H1 (cell line): ENCODE measurements around the gene ENDOG. TPM values are rescaled to one million over a fixed set of nuclear protein-coding genes. Genes with fewer than 3 reads are reported as not detected.

ENCODE experiments used
- CTCF ChIA-PET: fragments of 300-600 bp; sonication (Branson Sonifier 250); formaldehyde crosslinking; loops from one replicate; lab custom pipeline; 2021; ENCODE audit not compliant: partially characterized antibody; lab: Charles Lee
- POLR2A ChIA-PET: fragments of 300-600 bp; sonication (Branson Sonifier 250); formaldehyde crosslinking; loops from one replicate; lab custom pipeline; 2021; ENCODE audit warnings: inconsistent platforms; ENCODE audit not compliant: partially characterized antibody; lab: Charles Lee
- DNase-seq, 2 experiments: peaks; one replicate each; pipeline versions ENCODE4 v3.0.0 to v3.0.0-alpha.2; 2010 to 2022; ENCODE audit warnings: low spot score in 2 of 2, low read depth in 1 of 2, mixed read lengths in 1 of 2
- FAIRE-seq: peaks from 2 replicates; lab custom pipeline; 2011; peaks lifted over from hg19 to GRCh38; lab: Jason Lieb, UNC
- H2AFZ ChIP-seq: 2 replicates; pipeline ENCODE4 v1.8.1; 2012; ENCODE audit warnings: low read length, inconsistent platforms
- H2AK5ac ChIP-seq: 2 replicates; pipeline ENCODE4 v1.6.1; 2013; ENCODE audit warnings: low read depth, low read length
- H2BK120ac ChIP-seq: replicated peaks from 2 replicates; pipeline ENCODE3; 2013; ENCODE audit warnings: low read depth, low read length, inconsistent platforms
- H2BK12ac ChIP-seq: 2 replicates; pipeline ENCODE4 v1.6.1; 2013; ENCODE audit warnings: low read depth, low read length
- H2BK15ac ChIP-seq: 2 replicates; pipeline ENCODE4 v1.6.1; 2013; ENCODE audit warnings: low read length
- H2BK20ac ChIP-seq: 2 replicates; pipeline ENCODE4 v1.6.1; 2013; ENCODE audit warnings: low read length
- H2BK5ac ChIP-seq: 2 replicates; pipeline ENCODE4 v1.6.1; 2013; ENCODE audit warnings: low read depth, low read length
- H3K14ac ChIP-seq: 2 replicates; pipeline ENCODE4 v1.6.1; 2013; ENCODE audit warnings: inconsistent platforms; ENCODE audit not compliant: insufficient read length
- H3K18ac ChIP-seq: 2 replicates; pipeline ENCODE4 v1.6.1; 2013; ENCODE audit warnings: low read length; ENCODE audit errors: extremely low read depth
- H3K23ac ChIP-seq: 2 replicates; pipeline ENCODE4 v1.6.1; 2013; ENCODE audit warnings: inconsistent platforms; ENCODE audit not compliant: insufficient read length
- H3K23me2 ChIP-seq: 2 replicates; pipeline ENCODE4 v1.6.1; 2013; ENCODE audit warnings: low read depth, low read length
- H3K27ac ChIP-seq: 2 replicates; pipeline ENCODE4 v1.6.1; 2011; ENCODE audit warnings: low read depth, low read length, inconsistent platforms
- H3K27me3 ChIP-seq, 4 experiments: replicated peaks in 1 of 4; 1 replicate in 1 of 4; 2 replicates in 3 of 4; pipeline versions ENCODE4 v1.6.1 to v1.8.1; 2011 to 2013; ENCODE audit warnings: low read length in 3 of 4, mild to moderate bottlenecking in 3 of 4, inconsistent platforms in 2 of 4, mixed read lengths in 2 of 4, moderate library complexity in 1 of 4; ENCODE audit not compliant: control insufficient read depth in 3 of 4, insufficient read depth in 3 of 4; ENCODE audit errors: extremely low read depth in 1 of 4
- H3K36me3 ChIP-seq, 4 experiments: 2 replicates each; pipeline versions ENCODE4 v1.6.1 to v1.8.1; 2011 to 2013; ENCODE audit warnings: mild to moderate bottlenecking in 4 of 4, low read length in 3 of 4, moderate library complexity in 2 of 4, control low read depth in 1 of 4, inconsistent platforms in 1 of 4; ENCODE audit not compliant: insufficient read depth in 4 of 4, control insufficient read depth in 2 of 4
- H3K4ac ChIP-seq: replicated peaks from 2 replicates; pipeline ENCODE3; 2013; ENCODE audit warnings: low read length, low read depth, mixed read lengths, inconsistent platforms; ENCODE audit not compliant: insufficient read length
- H3K4me1 ChIP-seq, 4 experiments: replicated peaks in 1 of 4; 1 replicate in 1 of 4; 2 replicates in 3 of 4; pipeline versions ENCODE4 v1.6.1 to v1.8.1; 2011 to 2013; ENCODE audit warnings: low read length in 3 of 4, inconsistent platforms in 2 of 4, mixed read lengths in 1 of 4; ENCODE audit not compliant: insufficient read depth in 4 of 4, control insufficient read depth in 3 of 4
- H3K4me2 ChIP-seq, 2 experiments: 2 replicates each; pipeline versions ENCODE4 v1.6.1 to v1.8.1; 2011 to 2013; ENCODE audit warnings: low read depth in 2 of 2, low read length in 2 of 2, control low read depth in 1 of 2, inconsistent platforms in 1 of 2, mild to moderate bottlenecking in 1 of 2; ENCODE audit not compliant: insufficient read depth in 1 of 2
- H3K4me3 ChIP-seq, 4 experiments: fragments of 200-600, 300-600 bp in 1 of 4; sonication (generic), shearing (Covaris generic), sonication (Bioruptor Twin) in 1 of 4; 2 replicates each; pipeline versions ENCODE4 v1.5.1 to v1.8.1; 2011 to 2016; ENCODE audit warnings: low read length in 4 of 4, low read depth in 3 of 4, control low read depth in 2 of 4, inconsistent platforms in 2 of 4, mild to moderate bottlenecking in 2 of 4, mixed read lengths in 1 of 4, moderate library complexity in 1 of 4; ENCODE audit not compliant: insufficient read depth in 2 of 4; ENCODE audit errors: extremely low read depth in 1 of 4
- H3K56ac ChIP-seq: replicated peaks from 2 replicates; pipeline ENCODE3; 2013; ENCODE audit warnings: low read depth, mild to moderate bottlenecking, mixed read lengths, low read length, inconsistent platforms; ENCODE audit not compliant: insufficient read length
- H3K79me1 ChIP-seq: 2 replicates; pipeline ENCODE4 v1.6.1; 2013; ENCODE audit warnings: low read depth, low read length, control low read depth
- H3K79me2 ChIP-seq, 2 experiments: 2 replicates each; pipeline versions ENCODE4 v1.6.1 to v1.8.1; 2012 to 2013; ENCODE audit warnings: low read length in 2 of 2, mild to moderate bottlenecking in 2 of 2, inconsistent platforms in 1 of 2; ENCODE audit not compliant: insufficient read depth in 2 of 2, control insufficient read depth in 1 of 2
- H3K9ac ChIP-seq, 4 experiments: replicated peaks in 1 of 4; 1 replicate in 1 of 4; 2 replicates in 3 of 4; pipeline versions ENCODE4 v1.6.1 to v1.8.1; 2011 to 2013; ENCODE audit warnings: low read depth in 3 of 4, low read length in 3 of 4, control low read depth in 2 of 4, mild to moderate bottlenecking in 2 of 4, moderate library complexity in 2 of 4, inconsistent platforms in 1 of 4; ENCODE audit errors: extremely low read depth in 1 of 4
- H3K9me3 ChIP-seq, 2 experiments: 2 replicates each; pipeline versions ENCODE4 v1.6.1 to v1.8.1; 2012 to 2013; ENCODE audit warnings: mild to moderate bottlenecking in 2 of 2, moderate library complexity in 2 of 2, control low read depth in 1 of 2, inconsistent platforms in 1 of 2, low read depth in 1 of 2, low read length in 1 of 2, mixed read lengths in 1 of 2; ENCODE audit not compliant: insufficient read depth in 2 of 2
- H4K20me1 ChIP-seq, 2 experiments: replicated peaks in 1 of 2; 2 replicates each; pipeline versions ENCODE3 to v1.8.1; 2011 to 2013; ENCODE audit warnings: inconsistent platforms in 2 of 2, low read length in 2 of 2, mild to moderate bottlenecking in 1 of 2; ENCODE audit not compliant: insufficient read depth in 2 of 2, control insufficient read depth in 1 of 2
- H4K5ac ChIP-seq: 2 replicates; pipeline ENCODE4 v1.6.1; 2013; ENCODE audit warnings: low read length, low read depth, mixed read lengths, inconsistent platforms; ENCODE audit not compliant: insufficient read length
- H4K8ac ChIP-seq: 2 replicates; pipeline ENCODE4 v1.8.0; 2013; ENCODE audit warnings: mild to moderate bottlenecking, moderate library complexity, low read length, inconsistent platforms; ENCODE audit not compliant: insufficient read depth; ENCODE audit errors: extremely low read depth
- H4K91ac ChIP-seq: replicated peaks from 2 replicates; pipeline ENCODE3; 2013; ENCODE audit warnings: low read length, mixed read lengths, inconsistent platforms; ENCODE audit not compliant: insufficient read length
- BCL11A ChIP-seq, 2 experiments: IDR thresholded peaks; one replicate each; pipeline ENCODE4 v1.6.1; 2011; ENCODE audit warnings: low read depth in 2 of 2, low read length in 2 of 2, mild to moderate bottlenecking in 2 of 2
- CEBPB ChIP-seq: IDR thresholded peaks from 2 replicates; pipeline ENCODE4 v1.6.1; 2012; ENCODE audit warnings: low read depth, low read length
- RBBP5 ChIP-seq: IDR thresholded peaks from 2 replicates; pipeline ENCODE4 v1.7.1; 2012; ENCODE audit warnings: low read depth, mild to moderate bottlenecking, inconsistent platforms, low read length, moderate library complexity, borderline replicate concordance
- RXRA ChIP-seq: IDR thresholded peaks from 2 replicates; pipeline ENCODE4 v1.6.1; 2011; ENCODE audit warnings: low read depth, mild to moderate bottlenecking, low read length, moderate library complexity; ENCODE audit not compliant: insufficient read depth
- SP1 ChIP-seq: IDR thresholded peaks from 2 replicates; pipeline ENCODE4 v1.6.1; 2011; ENCODE audit warnings: low read depth, low read length
- SP2 ChIP-seq: IDR thresholded peaks from 2 replicates; pipeline ENCODE4 v1.6.1; 2012; ENCODE audit warnings: mild to moderate bottlenecking, low read length, inconsistent platforms
- YY1 ChIP-seq: IDR thresholded peaks from 2 replicates; pipeline ENCODE4 v1.6.1; 2011; ENCODE audit warnings: low read depth, mild to moderate bottlenecking, low read length
- WGBS, 2 experiments: shearing (Covaris generic) in 1 of 2; methylation state at CpG; one replicate each; pipeline versions ENCODE4 v1.1.6 to v1.1.7; 2013 to 2015; ENCODE audit warnings: low lambda C conversion rate in 2 of 2, mixed read lengths in 2 of 2, inconsistent platforms in 1 of 2, low coverage in 1 of 2, missing lambda C conversion rate in 1 of 2; ENCODE audit not compliant: insufficient replicate concordance in 2 of 2, insufficient coverage in 1 of 2, insufficient read length in 1 of 2; ENCODE audit errors: extremely low coverage in 1 of 2, missing lambda C conversion rate in 1 of 2; 5-methylcytosine and 5-hydroxymethylcytosine counted together
- polyA plus RNA-seq, 7 experiments: library from polyadenylated mRNA; depleted of rRNA in 3 of 7; stranded (reverse) in 5 of 7; unstranded in 2 of 7; fragments of >200 nt in 5 of 7; fragments of 200-250 nt in 2 of 7; gene quantifications; 1 replicate in 5 of 7; 2 replicates in 1 of 7; 4 replicates in 1 of 7; pipeline versions ENCODE4 v1.2.1 to v1.2.3, GENCODE V29; 2011 to 2013; ENCODE audit warnings: missing spikeins in 2 of 7, mixed read lengths in 2 of 7
- total RNA-seq: library from RNA; stranded (reverse); fragmentation: NEBNext Ultra II Directional; extraction: Animal tissue kit (Norgen Biotek cat#: 25700); gene quantifications from 2 replicates; pipeline ENCODE4 v1.2.1, GENCODE V29; 2021

ENDOG gene
- total and polyA plus RNA-seq, 2 of the 8 experiments (the other 6 are each of a cell fraction or from before 2014, with no cell fraction given) = 17.5 to 23.4 TPM

- H3K9ac ChIP-seq = no peak overlapping the region
- no peak overlapping the region for H3K27ac ChIP-seq
- H2BK20ac ChIP-seq = no peak overlapping the region
- H3K14ac ChIP-seq = no peak overlapping the region
- peaks cover 4% of the 10 kb centered on the region; the same call in 1 of the 2 replicates for H3K23me2 ChIP-seq
- no peak overlapping the region for H3K56ac ChIP-seq
- H3K4ac ChIP-seq = no peak overlapping the region
- no peak overlapping the region for H4K8ac ChIP-seq
- no peak overlapping the region for H3K4me3 ChIP-seq
- no peak overlapping the region for H2AK5ac ChIP-seq
- H3K27me3 ChIP-seq = no peaks in the 10 kb centered on the region
- no peak overlapping the region for H3K4me2 ChIP-seq
- DNase-seq (no peak), FAIRE-seq (no peak)
- H3K9me3 ChIP-seq = no peaks in the 10 kb centered on the region
- POLR2A ChIA-PET = no interaction called here
- H3K4me1 ChIP-seq = no peaks in the 10 kb centered on the region; a peak in 1 of 7 replicates
- H4K5ac ChIP-seq = no peak overlapping the region
- H4K20me1 ChIP-seq = peaks cover 0 to 4% of the 10 kb centered on the region in 2 experiments
- H3K23ac ChIP-seq = no peak overlapping the region
- no peak overlapping the region for H2BK12ac ChIP-seq
- TF ChIP-seq SP2 = no peak
- TF ChIP-seq SP1 = no peak
- TF ChIP-seq CEBPB = no peak
- TF ChIP-seq BCL11A (IDR thresholded peaks at IDR 0.05; ENCODE audit: low read depth in 2 of 2, low read length in 2 of 2) = no peak
- no peak for TF ChIP-seq RBBP5
- TF ChIP-seq YY1 = no peak
- no peak for TF ChIP-seq RXRA
- H3K36me3 ChIP-seq = peaks cover 0 to 10% (median 4%) of the 10 kb centered on the region in 4 experiments; a peak in 5 of 8 replicates
- WGBS, 2 experiments = 86% methylated on average over 8 of the region's 10 CpGs; no CpG with 5 or more reads in 1 of the 2 experiments
- H2BK5ac ChIP-seq = no peak overlapping the region; the same call in 1 of the 2 replicates
- H4K91ac ChIP-seq = no peak overlapping the region
- H3K79me2 ChIP-seq = peaks cover 0 to 5% of the 10 kb centered on the region in 2 experiments; a peak in 1 of 4 replicates
- H2AFZ ChIP-seq = no peak overlapping the region
- H2BK15ac ChIP-seq = no peak overlapping the region
- H3K79me1 ChIP-seq = no peaks in the 10 kb centered on the region
- CTCF ChIA-PET = no interaction called here
- no peak overlapping the region for H3K18ac ChIP-seq
- H2BK120ac ChIP-seq = no peak overlapping the region
These were observed 15.4 kb downstream of the ENDOG start for GRCh38 chr9:128833696-128834095.
